Hepatocyte (in vitro differentiated cells): ENCODE measurements around the gene IMMT. TPM values are rescaled to one million over a fixed set of nuclear protein-coding genes. Genes with fewer than 3 reads are reported as not detected.
A peak's percentile ranks its signal among the peaks of the same experiment; 100 is the strongest.

Experiments
- DNase-seq: peaks from one replicate; pipeline ENCODE4 v3.0.0-alpha.2; 2016; ENCODE audit warnings: low spot score
- H2AFZ ChIP-seq: fragments of 200-600 bp; sonication (generic); 2 replicates; pipeline ENCODE4 v1.6.0; 2016; ENCODE audit warnings: antibody characterized with exemption, mild to moderate bottlenecking
- H3K27ac ChIP-seq: fragments of 200-600 bp; sonication (generic); 2 replicates; pipeline ENCODE4 v1.5.1; 2016; ENCODE audit warnings: mild to moderate bottlenecking
- H3K27me3 ChIP-seq: fragments of 200-600 bp; sonication (generic); 2 replicates; pipeline ENCODE4 v1.6.1; 2016
- H3K36me3 ChIP-seq: fragments of 200-600 bp; sonication (generic); replicated peaks from 2 replicates; pipeline ENCODE4 v1.5.1; 2016; ENCODE audit warnings: low read depth; ENCODE audit not compliant: insufficient read depth
- H3K4me1 ChIP-seq: fragments of 200-600 bp; sonication (generic); 2 replicates; pipeline ENCODE4 v1.5.1; 2016; ENCODE audit warnings: mild to moderate bottlenecking, moderate library complexity; ENCODE audit not compliant: insufficient read depth
- H3K4me2 ChIP-seq: fragments of 200-600 bp; sonication (generic); 2 replicates; pipeline ENCODE4 v1.6.0; 2016
- H3K4me3 ChIP-seq: fragments of 200-600 bp; sonication (generic); 2 replicates; pipeline ENCODE4 v1.5.1; 2016; ENCODE audit warnings: mild to moderate bottlenecking
- H3K79me2 ChIP-seq: fragments of 200-600 bp; sonication (generic); 2 replicates; pipeline ENCODE4 v1.6.0; 2017; ENCODE audit warnings: mild to moderate bottlenecking
- H3K9me2 ChIP-seq: fragments of 200-600 bp; sonication (generic); replicated peaks from 2 replicates; pipeline ENCODE4 v1.6.0; 2017; ENCODE audit warnings: mild to moderate bottlenecking; ENCODE audit not compliant: insufficient read depth
- H3K9me3 ChIP-seq: fragments of 200-600 bp; sonication (generic); 2 replicates; pipeline ENCODE4 v1.5.1; 2016; ENCODE audit warnings: low read depth, mild to moderate bottlenecking
- H4K20me1 ChIP-seq: fragments of 200-600 bp; sonication (generic); 2 replicates; pipeline ENCODE4 v1.6.0; 2016; ENCODE audit warnings: mild to moderate bottlenecking; ENCODE audit not compliant: insufficient read depth, poor library complexity, severe bottlenecking
- EZH2 ChIP-seq: fragments of 200-600 bp; sonication (generic); IDR thresholded peaks from 2 replicates; pipeline ENCODE4 v1.6.1; 2016; ENCODE audit warnings: antibody characterized with exemption, mild to moderate bottlenecking, borderline replicate concordance
- EZH2phosphoT487 ChIP-seq: fragments of 200-600 bp; sonication (generic); IDR thresholded peaks from one replicate; pipeline ENCODE4 v1.6.1; 2018; ENCODE audit warnings: antibody characterized with exemption, mild to moderate bottlenecking, low read depth, moderate library complexity; ENCODE audit not compliant: unreplicated experiment, severe bottlenecking
- WGBS: methylation state at CpG from one replicate; pipeline ENCODE4 v1.1.6; 2016; ENCODE audit warnings: low lambda C conversion rate; ENCODE audit errors: missing lambda C conversion rate; 5-methylcytosine and 5-hydroxymethylcytosine counted together
- polyA plus RNA-seq: library from polyadenylated mRNA; unstranded; fragments of >200 nt; fragmentation: Nextera tagmentation; extraction: Ambion mirVana; gene quantifications from 2 replicates; pipeline ENCODE4 v1.2.1, GENCODE V29; 2016
- total RNA-seq: library from RNA; depleted of rRNA; stranded (reverse); fragments of >200 nt; gene quantifications from 2 replicates; pipeline ENCODE4 v1.2.3, GENCODE V29; 2014
- TF ChIP-seq, protein P1 (sequence below): fragments of 200-600 bp; sonication (generic); IDR thresholded peaks from 2 replicates; pipeline ENCODE4 v1.5.1; 2016; ENCODE audit warnings: antibody characterized with exemption, mild to moderate bottlenecking; ENCODE audit not compliant: poor library complexity

The IMMT gene
- total and polyA plus RNA-seq, 2 experiments from 2014 or later = 60.1 to 67.9 TPM

DNA sequence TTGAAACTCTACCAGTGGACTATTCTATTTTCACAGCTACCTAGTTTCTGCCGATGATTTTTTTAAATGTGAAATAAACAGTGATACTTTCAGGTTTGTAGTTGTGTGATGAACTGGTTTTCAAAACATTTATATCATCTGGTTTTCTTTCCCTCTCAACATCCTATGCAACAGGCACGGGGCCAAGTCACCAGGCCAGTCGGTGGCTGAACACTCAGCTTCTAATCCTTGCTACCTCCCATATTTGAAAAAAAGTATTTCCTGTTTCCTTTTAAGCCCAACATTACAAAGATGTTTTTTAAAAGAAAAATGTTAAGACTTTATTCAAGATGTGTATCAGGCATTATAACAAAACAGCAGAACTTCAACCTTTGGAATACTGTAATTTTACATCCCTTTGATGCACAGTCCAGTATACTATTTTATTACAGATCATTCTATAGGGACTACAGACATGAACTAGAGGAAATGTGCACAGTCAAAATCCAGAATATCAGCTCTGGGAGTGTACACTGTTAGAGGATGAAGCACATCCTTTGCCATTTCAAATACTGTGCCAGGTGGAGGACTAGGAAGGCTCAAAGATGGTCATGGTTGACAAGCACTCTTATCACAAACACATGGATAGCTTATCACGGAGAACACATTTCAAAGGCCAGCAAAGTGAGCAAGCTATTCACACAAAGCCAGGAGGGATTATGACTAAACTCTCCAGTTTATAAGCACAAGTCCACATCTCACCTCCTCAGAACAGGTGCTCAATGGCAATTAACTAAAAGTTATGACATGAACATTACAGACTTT lies 18.6 kb upstream of the IMMT start:
- Histone ChIP-seq H3K9me3 (no peaks in the 10 kb centered on the region), H2AFZ (no peak overlapping the region), H3K4me1 (peaks cover 15% of the 10 kb centered on the region), H4K20me1 (no peaks in the 10 kb centered on the region), H3K4me2 (peak overlapping the region; percentile 27), H3K27ac (peak overlapping the region; percentile 70), H3K36me3 (no peaks in the 10 kb centered on the region), H3K79me2 (no peaks in the 10 kb centered on the region), H3K9me2 (no peaks in the 10 kb centered on the region), H3K27me3 (no peaks in the 10 kb centered on the region), H3K4me3 (no peak overlapping the region)
- TF ChIP-seq EZH2phosphoT487 = no peak
- no peak for TF ChIP-seq EZH2
- TF ChIP-seq, protein P1, sequence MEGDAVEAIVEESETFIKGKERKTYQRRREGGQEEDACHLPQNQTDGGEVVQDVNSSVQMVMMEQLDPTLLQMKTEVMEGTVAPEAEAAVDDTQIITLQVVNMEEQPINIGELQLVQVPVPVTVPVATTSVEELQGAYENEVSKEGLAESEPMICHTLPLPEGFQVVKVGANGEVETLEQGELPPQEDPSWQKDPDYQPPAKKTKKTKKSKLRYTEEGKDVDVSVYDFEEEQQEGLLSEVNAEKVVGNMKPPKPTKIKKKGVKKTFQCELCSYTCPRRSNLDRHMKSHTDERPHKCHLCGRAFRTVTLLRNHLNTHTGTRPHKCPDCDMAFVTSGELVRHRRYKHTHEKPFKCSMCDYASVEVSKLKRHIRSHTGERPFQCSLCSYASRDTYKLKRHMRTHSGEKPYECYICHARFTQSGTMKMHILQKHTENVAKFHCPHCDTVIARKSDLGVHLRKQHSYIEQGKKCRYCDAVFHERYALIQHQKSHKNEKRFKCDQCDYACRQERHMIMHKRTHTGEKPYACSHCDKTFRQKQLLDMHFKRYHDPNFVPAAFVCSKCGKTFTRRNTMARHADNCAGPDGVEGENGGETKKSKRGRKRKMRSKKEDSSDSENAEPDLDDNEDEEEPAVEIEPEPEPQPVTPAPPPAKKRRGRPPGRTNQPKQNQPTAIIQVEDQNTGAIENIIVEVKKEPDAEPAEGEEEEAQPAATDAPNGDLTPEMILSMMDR = no peak
- peak; percentile 36 for DNase-seq
- 61% methylated on average over 4 of the region's 4 CpGs for WGBS

DNA sequence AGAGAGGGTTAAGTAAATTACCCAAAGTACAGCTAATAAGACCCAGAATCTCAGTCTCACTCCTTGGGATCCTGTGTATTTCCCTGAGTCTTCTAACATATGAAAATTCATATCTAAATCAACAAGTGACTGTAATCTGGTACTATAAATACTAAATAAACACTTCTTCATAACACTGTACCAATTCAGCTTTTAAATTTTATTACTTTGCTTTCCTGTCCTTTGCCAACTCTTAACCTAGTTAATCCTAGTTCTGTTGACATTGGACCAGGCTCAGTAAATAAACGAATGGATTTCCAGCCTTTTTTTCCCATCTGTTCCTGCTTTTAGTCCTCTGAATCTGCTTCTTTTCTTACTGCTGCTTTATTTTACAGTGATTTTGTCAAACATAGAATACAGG lies 17.8 kb upstream of the IMMT start:
- no peak for DNase-seq
- no peak overlapping the region for H2AFZ ChIP-seq
- no peak overlapping the region for H3K4me3 ChIP-seq
- H3K27ac ChIP-seq = peak overlapping the region; percentile 70
- H3K27me3 ChIP-seq = no peaks in the 10 kb centered on the region
- no peaks in the 10 kb centered on the region for H3K9me3 ChIP-seq
- H3K4me2 ChIP-seq = no peak overlapping the region
- peaks cover 15% of the 10 kb centered on the region for H3K4me1 ChIP-seq
- H3K36me3 ChIP-seq = no peaks in the 10 kb centered on the region
- TF ChIP-seq EZH2phosphoT487 (no peak), EZH2 (no peak)
- TF ChIP-seq, protein P1 = no peak
- H4K20me1 ChIP-seq = no peaks in the 10 kb centered on the region
- WGBS = 57% methylated on average over 1 of the region's 1 CpG
- H3K9me2 ChIP-seq = no peaks in the 10 kb centered on the region
- H3K79me2 ChIP-seq = no peaks in the 10 kb centered on the region

DNA sequence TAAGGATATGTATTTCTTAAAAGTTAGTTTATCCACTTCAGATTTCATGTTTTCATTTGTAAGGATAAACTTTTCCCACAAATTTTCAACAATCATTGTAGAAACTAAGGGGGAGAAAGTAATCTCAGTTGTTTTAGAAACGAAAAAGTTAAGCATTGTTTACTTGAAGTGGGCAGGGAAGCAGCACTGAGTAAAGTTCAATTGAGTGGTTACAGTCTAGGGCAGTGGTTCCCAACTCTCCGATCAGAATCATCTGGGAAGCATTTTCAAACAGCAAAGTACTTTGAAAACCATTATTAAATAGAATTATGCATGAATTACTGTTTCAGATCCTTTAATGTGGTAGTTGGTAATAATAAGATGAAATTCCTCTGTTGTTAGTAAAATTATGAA lies 16.5 kb upstream of the IMMT start:
- no peak overlapping the region for H3K4me2 ChIP-seq
- WGBS = 81% methylated on average over 2 of the region's 2 CpGs
- H3K36me3 ChIP-seq = no peaks in the 10 kb centered on the region

More for the DNA sequence above, 16.5 kb upstream of the IMMT start:
- Histone ChIP-seq H3K79me2 (no peaks in the 10 kb centered on the region), H3K4me3 (no peak overlapping the region), H4K20me1 (no peaks in the 10 kb centered on the region), H3K9me2 (no peaks in the 10 kb centered on the region), H3K9me3 (no peaks in the 10 kb centered on the region), H2AFZ (no peak overlapping the region), H3K4me1 (peaks cover 15% of the 10 kb centered on the region), H3K27ac (no peak overlapping the region), H3K27me3 (no peaks in the 10 kb centered on the region)
- TF ChIP-seq EZH2phosphoT487 = no peak
- TF ChIP-seq EZH2 = no peak
- TF ChIP-seq, protein P1 = no peak
- DNase-seq = no peak
